Activated CD4-positive, alpha-beta T cell treated with anti-CD3 and anti-CD28 coated beads, Interleukin-2, amount 50 U/mL, for 4 hours (primary cell): Measurements from ENCODE around the gene MTUS2.
A peak's percentile ranks its signal among the peaks of the same experiment; 100 is the strongest.
"Not testable (repeated sequence)": the region's sequence is repeated elsewhere in the genome, so short reads cannot be mapped to it uniquely, and the experiment has no call there.

Source experiments
- DNase-seq, 2 experiments: peaks; one replicate each; pipeline ENCODE4 v3.0.0-alpha.2; 2020

MTUS2 gene

DNA sequence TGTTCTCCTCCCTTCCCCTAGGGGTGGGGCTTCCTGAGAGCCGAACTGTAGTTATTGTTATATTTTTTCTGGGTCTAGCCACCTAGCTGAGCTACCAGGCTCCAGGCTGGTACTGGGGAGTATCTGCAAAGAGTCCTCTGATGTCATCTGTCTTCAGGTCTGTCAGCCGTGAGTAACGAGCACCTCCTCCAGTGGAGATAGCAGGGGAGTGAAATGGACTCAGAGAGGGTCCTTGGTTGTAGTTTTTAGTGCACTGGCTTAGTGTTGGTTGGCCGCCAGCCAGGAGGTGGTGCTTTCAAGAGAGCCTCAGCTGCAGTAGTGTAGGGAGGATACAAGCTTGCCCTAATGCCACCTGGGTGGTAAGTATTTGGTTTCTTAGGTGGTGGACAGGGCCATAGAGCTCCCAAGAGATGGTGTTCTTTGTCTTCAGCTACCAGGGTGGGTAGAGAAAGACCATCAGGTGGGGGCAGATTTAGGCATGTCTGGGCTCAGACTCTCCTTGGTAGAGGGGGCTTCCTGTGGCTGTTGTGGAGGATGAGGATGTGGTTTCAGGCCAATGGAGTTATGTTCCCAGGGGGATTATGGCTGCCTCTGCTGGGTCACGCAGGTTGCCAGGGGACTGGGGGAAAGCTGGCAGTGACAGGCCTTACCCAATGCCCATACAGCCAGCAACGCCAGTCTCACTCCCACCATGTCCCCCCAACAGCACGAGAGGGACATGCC, 525.9 kb downstream of the MTUS2 start:
- DNase-seq: not testable (repeated sequence)

DNA sequence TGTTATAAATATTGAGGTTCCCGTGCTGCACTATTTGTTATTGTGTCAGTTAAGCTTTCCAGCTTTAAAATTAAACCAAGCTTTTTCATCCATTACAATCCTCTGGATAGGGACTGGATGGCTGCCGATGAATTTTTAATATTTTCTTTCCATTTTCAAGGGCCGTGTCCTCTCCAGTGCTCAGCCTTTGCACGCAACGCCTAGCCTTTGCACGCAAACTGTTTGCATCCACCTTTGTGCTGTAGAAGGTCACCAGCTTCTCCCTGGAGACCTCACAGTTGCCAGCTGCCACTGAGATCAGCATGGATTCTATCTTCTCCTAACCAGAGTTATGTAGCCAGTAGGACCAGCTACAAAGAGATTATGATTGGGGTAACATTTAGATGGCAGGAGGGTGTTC, 534.9 kb downstream of the MTUS2 start:
- no peak for DNase-seq

DNA sequence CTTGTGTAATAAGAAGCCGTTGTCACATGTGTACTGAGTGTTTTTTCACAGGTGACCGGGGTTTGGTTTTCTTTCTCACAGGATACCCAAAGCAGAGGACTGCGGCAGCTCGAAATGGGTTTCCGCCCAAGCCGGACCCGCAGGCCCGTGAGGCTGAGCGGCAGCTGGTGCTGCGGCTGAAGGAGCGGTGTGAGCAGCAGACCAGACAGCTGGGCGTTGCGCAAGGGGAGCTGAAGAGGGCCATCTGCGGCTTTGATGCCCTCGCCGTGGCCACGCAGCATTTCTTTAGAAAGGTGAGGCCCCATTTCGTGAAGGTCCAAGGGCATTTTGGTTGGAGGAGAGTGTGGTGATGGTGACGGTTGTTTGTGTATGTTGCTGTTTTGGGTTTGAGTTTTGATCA, 539.0 kb downstream of the MTUS2 start:
- no peak for DNase-seq

DNA sequence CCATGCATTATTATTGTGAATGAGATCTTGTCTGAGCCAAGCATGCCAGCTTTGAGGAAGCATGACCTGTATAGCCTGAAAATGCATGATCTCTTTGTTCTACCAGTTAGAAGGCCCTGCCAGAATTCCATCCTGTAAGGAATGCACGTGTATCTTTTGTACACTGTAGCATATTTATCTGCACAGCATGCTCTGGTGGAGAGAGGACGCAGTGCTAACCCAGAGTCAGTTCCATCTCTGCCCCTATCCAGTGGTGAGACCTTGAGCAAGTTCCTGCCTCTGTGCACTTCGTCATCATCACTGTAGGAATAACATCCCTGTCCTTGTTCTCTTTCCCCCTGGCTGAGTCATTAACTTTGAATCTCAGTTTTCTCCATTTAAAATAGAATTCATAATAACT, 541.6 kb downstream of the MTUS2 start:
- no peak for DNase-seq

DNA sequence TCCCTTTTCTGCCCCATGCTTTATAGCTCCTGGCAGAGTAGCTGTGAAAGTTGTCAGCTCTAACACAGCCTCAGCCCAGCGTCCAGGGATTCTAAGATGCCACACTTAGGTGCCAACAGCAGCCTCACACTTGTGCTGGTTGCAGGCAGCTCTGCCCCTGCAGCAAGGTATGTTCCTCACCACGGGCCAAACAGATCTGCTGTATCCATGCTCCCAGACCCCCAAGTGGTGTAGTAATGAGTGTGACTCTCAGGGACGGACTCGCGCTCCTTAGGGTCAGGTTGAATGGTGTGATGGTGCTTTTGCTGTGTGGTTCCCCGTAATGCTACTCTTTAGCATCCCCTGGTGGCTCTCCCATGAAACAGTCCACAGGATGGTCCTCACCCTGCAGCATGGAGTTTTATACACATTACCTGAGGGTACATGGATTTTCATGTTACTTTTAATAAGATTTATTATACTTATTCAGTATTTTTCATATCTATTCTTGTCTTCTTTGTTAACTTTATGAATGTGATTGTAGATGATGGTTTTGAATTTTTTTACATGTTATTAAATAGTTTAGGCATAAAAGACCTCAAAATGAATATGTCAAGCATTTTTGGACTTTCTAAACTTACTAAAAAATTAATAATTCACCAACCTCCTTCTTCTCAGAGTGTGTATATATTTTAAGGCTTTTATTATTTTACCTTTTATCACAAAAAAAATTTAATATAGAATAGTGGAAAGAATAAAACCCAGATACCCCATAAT, 542.9 kb downstream of the MTUS2 start:
- DNase-seq: peak in 1 of 2 experiments; percentile 7

DNA sequence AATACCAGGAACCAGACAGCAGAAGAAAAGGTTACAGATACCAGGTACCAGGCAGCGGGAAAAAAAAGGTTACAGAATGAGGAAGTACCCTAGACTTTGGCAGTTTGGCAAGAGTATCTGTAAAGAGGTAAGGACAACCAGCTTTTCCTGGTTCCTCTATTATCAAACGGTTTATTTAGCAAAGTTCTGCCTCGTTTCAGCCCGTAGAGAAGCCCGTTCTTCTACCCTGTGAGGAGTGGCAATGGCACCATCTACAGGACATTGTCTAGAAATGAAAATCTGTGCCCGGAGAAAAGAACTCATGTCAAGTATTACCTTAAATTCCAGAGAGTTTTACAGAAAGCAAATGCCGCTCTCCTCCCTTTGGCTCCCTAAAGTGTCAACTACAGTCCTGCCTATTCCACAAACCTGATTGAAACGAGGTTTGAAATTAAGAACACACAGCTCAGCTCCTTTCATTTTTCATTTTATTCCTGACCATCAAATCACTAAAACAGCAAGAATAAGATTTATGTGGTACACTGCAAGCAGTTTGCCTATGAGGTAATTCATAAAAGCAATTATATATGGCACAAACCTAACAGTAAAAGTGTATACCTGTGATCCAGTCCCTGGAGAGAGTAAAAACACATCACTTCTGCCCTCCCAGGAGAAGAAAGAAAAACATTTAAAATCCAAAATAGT, 549.1 kb downstream of the MTUS2 start:
- no peak for DNase-seq

DNA sequence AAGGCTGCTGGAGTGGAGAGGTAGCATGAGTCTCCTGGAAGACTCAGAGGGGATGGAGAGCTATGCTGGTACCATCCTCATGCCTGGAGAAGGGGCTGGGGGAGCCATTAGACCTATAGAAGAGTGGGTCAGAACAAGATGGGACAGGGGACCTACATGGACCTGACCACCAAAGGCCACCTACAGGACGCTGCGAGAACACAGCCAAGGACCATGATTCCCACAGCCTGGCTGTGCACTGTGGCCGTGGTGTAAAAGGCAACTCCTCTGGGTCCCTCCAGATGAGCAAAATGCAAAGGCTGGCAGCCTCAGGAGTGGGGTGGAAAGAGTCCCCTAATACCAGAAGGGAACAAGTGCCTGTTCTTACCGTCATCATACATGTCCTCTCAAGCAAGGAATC, 559.1 kb downstream of the MTUS2 start:
- DNase-seq: no peak

DNA sequence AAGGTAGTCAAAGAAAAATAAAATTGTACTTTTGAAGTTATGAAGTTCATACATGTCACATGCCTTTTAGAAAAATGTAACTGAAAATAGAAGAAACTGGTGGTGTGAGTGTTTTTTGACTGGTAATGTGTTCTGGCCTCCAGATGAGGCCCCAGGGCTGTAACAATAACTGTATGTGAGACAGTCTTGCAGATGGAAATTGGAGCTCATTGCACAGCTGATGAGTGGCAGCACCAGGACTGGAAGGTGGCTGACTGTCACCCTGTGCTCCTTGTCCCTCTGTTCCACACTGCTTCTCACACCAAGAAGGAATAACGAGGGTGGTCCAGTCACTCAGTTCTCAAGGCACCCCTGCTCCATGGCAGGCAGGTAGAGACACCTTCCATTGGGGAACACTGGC, 559.7 kb downstream of the MTUS2 start:
- no peak for DNase-seq

DNA sequence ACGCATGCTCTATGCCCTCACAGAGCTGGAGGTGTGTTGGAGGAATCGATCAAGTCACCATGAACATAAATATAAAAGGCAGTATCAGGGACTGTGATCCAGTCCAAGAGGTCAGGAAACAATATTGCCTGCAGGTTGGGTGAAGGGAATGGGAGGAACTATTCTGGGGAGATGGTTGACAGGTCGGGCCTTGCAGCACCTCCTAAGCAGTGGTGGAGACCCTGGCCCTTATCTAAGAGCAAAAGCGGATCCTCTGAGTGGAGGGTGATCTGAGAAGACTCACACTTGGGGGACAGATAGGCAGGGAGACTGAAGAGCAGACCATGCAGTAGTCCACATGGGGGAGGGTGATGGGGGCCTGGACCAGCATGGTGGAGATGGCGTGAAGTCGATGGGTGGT, 561.9 kb downstream of the MTUS2 start:
- DNase-seq: no peak

DNA sequence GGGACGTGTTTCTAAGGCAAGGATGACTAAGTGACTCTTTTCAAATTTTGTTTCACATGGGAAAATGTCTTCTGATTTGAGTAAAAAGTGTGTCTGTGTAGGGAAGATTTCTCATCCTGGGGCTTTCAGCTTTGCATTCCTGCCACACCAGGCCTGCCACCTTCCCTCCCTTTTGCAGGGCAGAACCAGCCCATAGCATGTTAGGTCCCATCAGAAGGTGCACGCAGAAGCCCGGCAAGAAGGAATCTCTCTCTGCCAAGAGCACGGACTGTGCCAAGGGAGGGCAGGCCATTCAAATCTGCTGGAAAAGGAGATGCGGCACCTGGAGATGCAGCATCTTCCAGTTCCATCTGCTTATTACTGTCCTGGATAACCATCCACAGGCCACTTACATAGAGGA, 563.3 kb downstream of the MTUS2 start:
- DNase-seq: no peak

DNA sequence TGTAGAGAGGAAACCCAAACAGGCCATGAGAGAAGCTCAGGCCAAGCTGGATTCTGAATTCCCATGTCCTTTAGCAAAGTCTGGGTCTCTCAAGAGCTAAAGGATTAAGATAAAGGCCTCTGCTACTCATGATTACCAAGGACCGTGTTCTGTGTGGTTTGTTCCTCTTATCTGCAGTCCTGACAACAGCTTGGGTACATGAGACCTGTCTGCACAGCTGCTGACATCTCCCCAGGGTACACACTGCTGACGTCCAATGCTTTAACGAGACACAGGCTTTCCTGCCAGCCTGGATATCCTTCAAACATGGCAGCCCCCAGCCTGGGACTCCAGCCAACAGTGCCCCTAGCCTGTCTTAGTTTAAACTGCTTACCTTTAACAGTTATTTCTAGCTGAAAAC, 564.3 kb downstream of the MTUS2 start:
- no peak for DNase-seq

DNA sequence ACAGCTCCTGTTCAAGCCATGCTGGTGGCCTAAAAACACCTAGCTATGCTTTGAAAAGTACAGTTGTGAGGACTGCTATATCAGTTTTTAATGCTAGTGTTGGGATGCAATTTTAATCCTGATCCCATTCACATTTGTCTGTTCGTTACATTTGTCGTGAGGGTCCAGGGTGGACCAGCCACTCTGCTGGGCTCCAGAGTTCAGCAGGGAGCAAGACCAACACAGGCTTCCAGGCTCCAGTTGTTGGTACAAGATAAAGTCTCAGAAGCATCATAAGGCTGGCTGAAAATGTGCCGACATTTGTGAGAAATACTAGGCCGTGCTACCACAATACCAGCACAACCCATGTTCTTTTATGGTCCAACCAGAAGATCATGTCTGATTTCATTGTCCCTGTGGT, 564.7 kb downstream of the MTUS2 start:
- DNase-seq: no peak

DNA sequence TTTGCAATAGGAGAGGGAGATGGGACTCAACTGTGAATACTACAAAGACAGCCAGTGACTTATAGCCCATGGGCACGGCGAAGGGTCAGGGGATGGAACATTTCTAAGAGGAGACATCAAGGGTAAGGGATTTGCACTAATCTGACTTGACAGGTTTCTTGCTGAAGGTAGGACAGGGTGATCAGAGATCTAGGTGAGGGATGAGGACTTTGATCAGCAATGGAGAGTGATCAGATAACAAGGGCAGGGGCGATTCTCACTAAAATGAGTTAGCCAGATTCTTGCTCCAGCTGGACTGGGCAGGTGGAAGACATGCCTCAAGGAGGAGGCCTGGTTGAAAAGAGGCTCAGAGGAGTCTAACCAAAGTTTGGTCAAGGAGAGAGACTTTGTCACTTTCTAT, 566.1 kb downstream of the MTUS2 start:
- no peak for DNase-seq

DNA sequence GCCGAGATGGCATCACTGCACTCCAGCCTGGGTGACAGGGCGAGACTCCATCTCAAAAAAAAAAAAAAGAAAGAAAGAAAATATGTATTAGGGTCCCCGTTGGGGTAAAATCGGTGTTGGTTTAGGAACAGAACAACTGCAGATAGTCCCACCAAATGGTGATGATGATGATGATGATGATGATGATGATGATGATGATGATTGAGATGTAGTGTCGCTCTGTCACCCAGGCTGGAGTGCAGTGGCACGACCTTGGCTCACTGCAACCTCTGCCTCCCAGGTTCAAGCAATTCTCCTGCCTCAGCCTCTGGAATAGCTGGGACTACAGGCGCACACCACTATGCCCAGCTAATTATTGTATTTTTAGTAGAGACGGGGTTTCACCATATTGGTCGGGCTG, 570.5 kb downstream of the MTUS2 start:
- not testable (repeated sequence) for DNase-seq

DNA sequence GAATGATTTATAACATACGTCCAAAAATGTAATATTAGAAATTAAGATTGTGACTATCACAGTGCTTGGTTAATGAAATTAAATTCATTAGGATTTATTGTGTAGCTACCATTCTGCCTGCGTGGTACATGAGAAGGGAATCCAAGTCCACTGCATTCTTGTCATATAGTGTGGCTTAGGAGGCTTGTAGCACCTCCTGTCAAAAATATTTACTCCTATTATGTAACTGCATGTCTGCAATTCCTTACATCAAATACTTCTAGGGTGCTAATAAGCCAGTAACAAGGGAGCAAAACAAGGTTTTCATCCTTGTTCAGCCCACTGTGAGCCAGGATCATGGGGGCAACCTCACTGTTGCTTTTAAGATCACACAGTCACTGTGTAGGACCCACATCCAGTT, 576.3 kb downstream of the MTUS2 start:
- no peak for DNase-seq

DNA sequence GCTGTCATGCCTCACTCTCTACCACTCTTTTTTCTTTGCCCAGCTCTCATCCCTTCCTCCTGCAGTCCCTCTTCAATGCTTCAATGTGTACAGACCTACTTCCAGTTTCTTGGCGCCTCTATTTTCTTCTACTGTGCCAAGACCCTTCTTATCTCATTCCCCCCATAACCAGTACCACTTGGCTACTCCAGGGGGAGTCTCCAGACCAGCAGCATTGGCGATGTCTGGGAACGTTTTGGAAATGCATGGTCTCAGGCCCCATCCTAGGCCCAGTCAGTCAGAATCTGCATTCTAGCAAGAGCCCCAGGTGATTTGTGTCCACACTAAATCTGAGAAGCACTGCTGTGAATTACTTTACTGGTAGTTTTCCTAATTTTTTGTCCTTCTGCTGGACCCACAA, 577.1 kb downstream of the MTUS2 start:
- DNase-seq: no peak

DNA sequence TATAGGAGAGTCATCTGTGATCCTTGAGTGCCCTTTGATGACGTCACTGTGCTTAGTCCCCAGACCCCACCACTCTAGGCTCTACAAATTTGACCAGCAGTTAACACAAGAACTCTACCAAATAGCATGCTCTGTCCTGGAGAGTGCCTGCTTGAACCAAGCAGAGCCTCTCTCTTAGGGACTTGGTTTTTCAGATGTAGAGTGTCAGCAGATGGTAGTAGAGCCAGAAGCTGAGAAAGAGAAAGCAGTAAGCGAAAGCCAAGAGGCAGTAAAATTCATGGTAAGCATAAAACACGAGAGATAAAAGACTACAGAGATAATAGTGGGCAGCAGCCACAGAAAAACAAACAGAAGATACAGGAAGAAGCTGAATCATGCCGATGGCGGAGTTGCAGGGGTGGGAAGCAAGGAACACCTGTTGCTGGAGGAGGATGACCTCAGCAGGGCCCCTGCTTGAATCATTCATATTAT, 582.1 kb downstream of the MTUS2 start:
- no peak for DNase-seq

DNA sequence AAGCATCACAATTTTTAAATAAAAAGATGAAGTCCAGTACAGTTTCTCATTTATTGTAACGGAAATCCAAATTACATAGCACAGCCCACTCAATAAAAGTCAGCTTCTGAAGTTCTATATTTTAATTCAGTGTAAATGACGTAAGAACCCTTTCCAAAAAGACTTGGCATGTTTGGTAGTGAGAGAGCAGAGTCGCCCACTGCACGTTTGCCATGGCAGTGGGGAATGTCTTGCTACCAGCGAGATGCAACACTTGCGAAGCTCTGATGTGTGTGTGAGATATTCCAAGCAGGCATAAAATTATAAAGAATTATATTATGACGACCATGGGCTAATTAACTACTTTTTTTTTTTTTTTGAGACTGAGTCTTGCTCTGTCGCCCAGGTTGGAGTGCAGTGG, 585.3 kb downstream of the MTUS2 start:
- DNase-seq: no peak

DNA sequence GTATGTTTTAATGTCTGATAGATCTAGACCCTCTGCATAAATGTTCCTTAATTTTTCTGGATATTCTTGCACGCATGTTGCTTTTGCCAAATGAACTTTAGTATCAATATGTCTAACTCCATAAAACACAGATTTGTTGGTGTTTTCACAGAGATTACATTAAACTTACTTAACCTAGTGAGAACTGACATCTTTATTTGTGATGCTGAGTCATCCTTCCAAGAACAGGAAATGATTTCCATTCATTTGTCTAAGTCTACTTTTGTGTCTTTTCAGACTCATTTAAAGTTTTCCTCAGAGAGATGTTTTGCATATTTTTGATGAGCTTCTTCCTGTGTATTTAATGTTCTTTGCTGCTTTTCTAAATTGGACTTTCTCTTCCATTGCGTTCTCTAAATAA, 591.3 kb downstream of the MTUS2 start:
- no peak for DNase-seq

DNA sequence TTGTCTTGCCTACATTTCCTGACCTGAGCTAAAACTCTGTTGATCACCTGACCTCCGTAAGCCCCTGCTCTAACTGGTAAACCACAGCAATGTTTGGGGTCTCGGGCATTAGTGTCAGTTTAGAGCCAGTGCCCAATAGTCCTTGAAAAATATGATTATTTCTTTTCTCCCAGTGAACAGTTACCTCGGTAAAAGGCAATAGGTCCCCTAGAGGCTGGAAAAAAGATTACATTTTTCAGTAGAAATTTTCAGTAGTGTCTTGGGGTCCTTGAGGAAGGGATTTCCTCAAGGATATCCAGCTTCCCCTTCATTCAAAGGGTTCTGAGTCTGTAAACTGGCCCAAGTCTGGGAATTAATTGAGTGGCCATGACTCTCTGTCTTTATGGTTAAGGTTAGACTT, 597.9 kb downstream of the MTUS2 start:
- no peak for DNase-seq

DNA sequence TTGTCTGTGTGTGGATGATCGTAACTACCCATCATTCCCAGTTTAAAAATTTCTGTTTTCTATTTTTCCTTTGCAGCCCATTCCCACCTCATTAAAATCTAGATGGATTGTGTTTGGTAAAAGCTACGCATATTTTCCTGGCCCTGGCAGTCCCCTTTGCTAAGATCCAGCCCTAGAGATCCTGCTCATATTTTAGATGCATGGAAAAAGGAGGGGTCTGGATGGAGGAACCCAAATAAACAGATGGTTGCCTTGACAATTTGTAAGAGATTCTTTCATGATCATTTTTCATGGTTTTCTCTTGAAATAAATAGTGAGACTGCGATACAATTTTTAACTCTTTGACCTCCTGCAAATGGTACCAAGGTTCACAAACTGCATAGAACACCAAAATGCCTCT, 601.0 kb downstream of the MTUS2 start:
- DNase-seq: no peak

DNA sequence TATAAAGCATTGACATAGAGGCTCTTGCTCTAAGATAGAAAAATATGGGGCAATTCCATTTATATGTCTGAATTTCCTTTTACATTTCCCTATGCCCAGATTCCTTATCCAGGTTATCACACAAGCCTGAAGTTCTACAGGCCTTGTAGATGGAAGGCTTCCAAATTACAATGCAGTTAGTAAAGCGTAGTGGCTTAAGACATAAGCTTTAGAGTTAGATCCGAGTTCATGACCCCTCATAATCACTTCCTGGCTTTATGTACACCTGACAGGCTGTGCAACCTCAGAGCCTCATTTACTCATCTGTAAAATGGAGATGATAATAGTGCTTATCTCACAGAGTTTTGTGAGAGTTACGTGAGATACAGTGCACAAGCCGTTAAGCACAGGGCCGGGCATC, 601.9 kb downstream of the MTUS2 start:
- no peak for DNase-seq

DNA sequence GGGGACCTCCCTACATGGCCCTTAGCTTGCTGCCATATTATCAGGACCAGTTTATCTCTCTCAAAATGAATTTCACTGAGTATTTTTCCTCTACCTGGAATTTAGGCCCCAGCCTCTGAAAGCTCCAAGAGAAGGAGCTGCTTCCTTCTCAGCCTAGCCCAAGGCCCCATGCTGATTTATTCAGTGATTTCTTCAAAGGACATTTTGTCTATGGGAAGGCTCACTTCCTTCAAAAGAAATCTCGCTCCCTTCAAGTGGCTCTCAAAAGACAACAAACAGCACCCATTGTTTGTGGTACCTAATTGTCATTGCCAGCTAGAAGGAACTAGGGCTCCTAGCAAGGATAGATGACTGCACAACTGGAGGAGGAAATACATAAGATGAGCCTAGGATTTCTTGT, 602.9 kb downstream of the MTUS2 start:
- no peak for DNase-seq

DNA sequence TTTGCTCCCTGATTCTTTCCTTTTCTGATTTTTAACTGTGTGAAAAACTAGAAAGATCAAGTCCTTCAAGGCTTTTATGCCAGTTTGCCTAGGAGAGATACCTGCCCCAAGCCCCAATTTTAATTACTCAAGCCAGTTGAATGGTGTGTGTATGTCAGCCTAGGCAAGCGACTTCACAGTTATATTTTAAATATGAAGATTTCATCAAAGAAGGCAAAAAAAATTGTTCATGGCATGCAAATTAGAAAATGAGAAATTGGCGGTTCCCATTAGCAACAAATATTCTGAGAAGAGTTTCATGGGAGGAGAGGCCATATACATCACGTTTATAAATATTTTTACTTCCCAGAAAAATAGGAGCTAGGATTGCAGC, 607.8 kb downstream of the MTUS2 start:
- no peak for DNase-seq
